GM12801 (cell line): ENCODE data around the gene ANKRD44.

Experiments used
- TF ChIP-seq, protein P1 (sequence below): IDR thresholded peaks from one replicate; pipeline ENCODE4 v1.5.1; 2011; ENCODE audit warnings: control low read depth; ENCODE audit not compliant: insufficient read length; ENCODE audit errors: extremely low read depth

The ANKRD44 gene

DNA sequence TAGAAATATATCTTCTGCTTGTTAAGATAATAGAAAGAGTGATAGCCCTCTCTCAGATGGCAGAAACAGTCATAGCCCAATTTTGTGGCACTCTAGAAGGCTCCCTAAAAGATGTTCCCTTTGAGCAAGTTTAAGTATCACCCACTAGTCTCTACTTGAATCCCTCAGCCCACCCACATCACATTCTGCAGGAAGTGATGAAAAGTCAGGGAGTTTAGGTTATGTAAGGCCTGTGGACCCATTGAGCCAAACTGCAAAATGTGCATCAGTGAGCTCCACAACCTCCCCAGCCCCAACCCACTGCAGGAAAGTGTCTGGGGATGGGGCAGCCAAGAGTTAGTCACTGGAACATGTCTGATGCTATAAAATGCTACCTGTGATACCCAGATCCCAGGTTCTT is 25.6 kb downstream of the ANKRD44 start:
- TF ChIP-seq, protein P1, sequence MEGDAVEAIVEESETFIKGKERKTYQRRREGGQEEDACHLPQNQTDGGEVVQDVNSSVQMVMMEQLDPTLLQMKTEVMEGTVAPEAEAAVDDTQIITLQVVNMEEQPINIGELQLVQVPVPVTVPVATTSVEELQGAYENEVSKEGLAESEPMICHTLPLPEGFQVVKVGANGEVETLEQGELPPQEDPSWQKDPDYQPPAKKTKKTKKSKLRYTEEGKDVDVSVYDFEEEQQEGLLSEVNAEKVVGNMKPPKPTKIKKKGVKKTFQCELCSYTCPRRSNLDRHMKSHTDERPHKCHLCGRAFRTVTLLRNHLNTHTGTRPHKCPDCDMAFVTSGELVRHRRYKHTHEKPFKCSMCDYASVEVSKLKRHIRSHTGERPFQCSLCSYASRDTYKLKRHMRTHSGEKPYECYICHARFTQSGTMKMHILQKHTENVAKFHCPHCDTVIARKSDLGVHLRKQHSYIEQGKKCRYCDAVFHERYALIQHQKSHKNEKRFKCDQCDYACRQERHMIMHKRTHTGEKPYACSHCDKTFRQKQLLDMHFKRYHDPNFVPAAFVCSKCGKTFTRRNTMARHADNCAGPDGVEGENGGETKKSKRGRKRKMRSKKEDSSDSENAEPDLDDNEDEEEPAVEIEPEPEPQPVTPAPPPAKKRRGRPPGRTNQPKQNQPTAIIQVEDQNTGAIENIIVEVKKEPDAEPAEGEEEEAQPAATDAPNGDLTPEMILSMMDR: no peak

DNA sequence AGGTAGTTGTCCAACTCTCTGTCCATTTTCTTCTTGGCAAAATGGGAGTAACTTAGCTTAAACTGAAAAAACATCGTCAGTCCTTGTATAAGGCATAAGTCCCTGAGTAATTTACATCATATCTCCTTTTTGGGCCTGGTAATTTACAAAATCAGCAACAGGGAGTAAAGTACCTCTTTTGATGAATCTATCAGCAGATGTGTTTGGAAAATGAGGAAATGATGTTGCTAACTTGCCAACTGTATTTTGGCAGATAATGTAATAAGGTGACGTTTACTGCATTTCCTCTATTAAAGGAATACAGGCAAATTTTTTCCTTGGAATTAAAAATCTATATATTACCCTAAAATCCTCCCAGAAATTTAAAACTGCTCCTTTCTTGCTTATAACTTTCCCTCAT is 29.2 kb downstream of the ANKRD44 start:
- TF ChIP-seq, protein P1: no peak

DNA sequence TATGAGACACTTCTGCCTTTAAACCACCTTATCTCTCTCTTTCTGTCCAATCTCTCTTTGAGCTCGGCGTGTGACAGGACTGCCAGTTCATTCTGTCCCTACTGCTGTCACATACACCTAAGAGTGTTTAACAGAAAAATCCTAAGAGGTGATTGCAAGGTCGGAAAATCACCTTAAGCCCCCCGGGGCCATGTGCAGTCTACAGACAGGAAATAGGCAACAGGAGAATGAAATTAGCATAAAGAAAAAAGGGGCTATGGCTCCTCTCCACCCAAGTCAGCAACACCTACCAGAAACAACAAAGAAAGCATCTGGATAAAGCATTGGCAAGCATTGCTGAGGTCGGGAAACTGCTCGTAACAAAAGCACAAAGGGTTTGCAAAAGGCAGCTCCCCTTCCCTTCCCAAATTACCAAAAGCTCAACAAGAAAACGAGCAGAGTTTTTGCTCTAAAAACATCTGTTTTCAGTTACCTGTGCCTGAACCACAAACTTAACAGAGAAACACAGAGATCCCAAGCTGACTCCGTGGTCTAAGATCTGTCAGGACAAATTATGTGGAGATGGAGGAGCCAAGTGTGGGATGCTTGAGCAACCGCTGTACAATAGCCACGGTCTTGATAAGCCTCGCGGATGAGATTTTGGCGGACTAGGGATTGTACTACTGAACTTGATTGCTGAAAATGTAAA is 30.4 kb downstream of the ANKRD44 start:
- TF ChIP-seq, protein P1: no peak

DNA sequence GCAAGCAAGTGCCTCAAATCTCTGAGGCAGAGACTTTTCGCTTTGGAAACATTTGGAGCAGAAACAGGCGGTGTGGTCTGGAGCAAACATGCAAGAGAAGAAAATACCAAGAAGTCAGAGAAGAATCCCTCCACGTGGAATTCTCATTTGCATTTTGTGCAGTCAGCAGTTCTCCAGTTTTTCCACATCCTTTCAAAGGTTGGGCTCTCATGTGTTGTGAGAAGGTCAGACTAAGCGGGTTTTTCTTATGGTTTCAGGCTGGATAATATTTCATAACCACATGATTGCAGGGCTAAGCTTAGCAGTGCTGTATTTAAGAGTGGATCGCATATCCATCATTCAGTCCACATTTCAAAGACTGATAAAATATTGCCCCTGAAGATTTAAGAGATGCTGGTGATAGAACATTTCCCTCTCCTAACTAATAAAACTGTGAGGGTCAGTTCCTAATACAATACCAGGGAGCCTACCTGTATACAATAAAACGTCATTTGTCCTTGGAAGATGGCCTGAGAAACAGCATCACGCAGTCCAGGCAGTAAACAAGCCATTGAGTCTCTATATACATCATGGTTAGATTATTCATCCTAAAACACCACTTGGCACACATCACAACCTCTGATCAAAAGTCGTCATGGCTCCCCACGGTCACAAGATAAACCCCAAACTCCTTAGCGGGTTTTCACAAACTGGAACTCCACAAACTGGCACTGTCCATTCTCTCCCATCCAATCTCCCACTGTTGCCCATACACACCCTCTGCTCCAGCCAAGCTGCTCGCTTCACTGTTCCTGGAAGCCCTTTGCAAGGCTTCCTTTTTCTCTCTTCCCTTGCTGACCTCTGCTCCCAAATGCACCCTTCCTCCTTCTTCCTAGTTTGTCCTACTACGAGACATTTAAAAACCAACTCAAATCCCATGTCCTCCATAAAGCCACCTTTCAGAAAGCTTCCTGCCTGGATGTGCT is 31.5 kb downstream of the ANKRD44 start:
- TF ChIP-seq, protein P1: no peak

DNA sequence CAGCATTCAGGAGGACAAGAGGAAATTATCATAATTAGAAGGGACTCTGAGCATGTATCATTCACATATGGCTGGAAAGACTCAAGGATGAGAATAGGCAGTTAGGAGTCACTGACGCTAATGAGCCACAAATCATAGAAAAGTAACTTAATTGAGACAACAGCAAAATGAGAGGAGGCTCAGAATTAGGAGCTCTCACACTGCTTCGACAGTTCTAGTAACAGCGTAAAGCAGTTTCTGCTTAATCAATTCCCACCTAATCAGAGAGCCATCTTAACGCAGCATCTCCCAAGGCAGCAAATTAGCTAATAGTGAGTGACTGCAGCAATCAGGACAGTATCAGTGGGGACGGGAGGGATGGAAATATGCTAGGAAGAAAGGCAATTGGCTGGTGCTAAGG is 32.8 kb downstream of the ANKRD44 start:
- TF ChIP-seq, protein P1: no peak

DNA sequence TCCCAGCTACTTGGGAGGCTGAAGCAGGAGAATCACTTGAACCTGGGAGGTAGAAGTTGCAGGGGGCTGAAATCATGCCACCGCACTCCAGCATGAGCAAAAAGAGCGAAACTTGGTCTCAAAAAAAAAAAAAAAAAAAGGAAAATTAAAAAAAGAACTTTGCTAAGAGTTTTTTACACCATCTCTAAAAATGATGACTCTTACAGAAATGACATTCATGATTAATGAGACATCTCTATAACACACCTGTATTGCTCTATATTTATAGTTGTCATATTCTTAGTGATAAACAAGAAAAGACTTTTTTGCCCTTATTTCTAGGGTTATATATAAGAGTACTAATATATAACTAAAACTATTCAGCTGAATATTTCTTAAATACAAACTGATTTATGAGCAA is 34.4 kb downstream of the ANKRD44 start:
- TF ChIP-seq, protein P1: no peak

DNA sequence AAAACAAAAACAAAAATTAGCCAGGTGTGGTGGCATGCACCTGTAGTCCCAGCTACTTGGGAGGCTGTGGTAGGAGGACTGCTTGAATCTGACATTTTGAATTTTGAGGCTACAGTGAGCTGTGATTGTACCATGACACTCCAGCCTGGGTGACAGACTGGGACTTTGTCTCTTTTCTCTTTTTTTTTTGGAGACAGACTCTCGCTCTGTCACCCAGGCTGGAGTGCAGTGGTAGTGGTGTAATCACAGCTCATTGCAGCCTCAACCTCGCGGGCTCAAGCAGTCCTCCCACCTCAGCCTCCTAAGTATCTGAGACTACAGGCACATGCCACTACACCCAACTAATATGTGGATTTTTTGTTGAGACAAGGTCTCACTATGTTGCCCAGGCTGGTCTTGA is 35.6 kb downstream of the ANKRD44 start:
- TF ChIP-seq, protein P1: no peak
